GM18526 (cell line): ENCODE data around the gene LANCL3.

Source experiments
- POLR2A ChIP-seq: IDR thresholded peaks from 3 replicates; pipeline ENCODE4 v1.6.1; 2011; ENCODE audit not compliant: insufficient read length; ENCODE audit errors: extremely low read depth

LANCL3 gene

GRCh38 chrX:37638047-37638446 is 66.6 kb downstream of the LANCL3 start:
- no peak for TF ChIP-seq POLR2A

- TF ChIP-seq POLR2A, result no peak
Measured at GRCh38 chrX:37640142-37640541, 68.7 kb downstream of the LANCL3 start.

DNA sequence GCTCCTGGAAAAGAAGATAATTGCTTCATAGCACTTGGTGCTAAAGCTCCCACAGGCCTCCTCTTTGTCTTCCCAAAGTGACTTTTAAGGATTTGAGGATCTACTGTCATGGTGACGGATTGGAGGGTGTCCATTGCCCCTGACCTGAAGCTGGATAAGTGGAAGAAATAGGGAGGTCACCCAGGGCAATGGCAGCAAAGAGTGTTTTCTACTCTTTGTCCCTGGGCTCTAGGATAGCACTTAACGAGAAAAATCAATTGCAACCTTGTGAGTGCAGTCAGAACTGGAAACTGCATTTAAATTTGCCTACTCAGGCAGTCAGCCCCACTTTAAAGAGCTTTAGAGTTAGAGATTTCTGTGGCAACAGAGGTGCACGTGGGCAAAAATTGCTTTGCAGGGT is 70.4 kb downstream of the LANCL3 start:
- TF ChIP-seq POLR2A, result no peak

DNA sequence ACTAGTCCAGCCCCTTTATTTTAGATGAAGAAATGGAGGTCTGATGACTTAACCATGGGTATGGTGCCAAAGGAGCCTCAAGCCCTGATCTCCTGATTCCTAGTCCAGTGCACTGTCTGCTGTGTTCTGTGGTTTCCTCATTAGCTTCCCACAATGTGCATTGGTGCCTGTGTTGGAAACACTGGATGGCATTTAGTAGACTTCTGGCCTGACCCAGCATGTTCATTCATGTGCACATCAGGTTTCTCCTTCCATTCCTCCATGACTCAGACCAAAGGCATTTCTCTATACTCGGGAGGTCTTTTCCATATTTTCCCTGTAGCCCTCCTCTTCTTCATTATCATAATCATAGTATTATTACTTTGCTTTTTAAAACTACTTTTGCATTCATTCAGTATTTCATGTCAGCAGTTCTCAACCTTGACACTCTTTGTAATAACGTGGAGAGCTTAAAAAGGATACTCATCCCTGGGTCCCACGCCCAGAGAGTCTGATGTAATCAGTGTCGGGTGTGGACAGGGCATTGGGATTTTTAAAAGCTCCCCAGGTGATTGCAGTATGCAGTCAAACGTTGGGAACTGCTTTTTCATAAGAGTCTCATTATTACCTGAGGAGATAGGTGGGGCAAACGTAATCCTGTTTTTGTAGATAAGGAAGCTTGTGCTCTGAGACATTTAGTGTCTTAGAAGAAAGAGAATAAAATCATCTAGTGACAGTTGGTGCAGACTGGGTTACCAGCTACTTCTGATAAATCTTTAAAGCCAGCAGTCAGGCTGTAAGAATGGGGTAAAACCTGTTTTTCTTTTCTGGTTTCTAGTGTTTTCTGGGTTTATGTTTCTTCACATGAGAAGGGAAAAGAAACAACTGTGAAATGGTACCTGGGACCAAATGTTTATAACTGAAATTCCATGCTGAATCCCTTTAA is 73.2 kb downstream of the LANCL3 start:
- TF ChIP-seq POLR2A, result no peak

DNA sequence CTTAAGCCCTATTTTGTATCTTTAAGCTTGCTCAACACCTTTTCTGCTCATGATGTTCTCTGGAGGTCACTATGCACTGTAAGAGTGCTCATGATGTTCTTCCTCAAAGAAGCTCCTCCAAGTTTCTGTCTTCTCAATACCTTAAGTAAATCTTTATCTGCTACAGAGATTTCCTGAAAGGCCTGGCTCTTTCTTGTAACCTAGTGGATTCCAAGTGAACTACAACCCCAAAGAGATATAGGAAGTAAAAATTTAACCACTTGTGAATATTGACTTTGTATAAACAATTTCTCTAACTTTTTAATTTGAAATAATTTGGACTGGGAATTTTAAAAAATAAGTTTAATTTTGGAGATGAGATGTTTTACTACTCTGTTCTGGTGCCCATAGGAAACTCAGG is 74.8 kb downstream of the LANCL3 start:
- no peak for TF ChIP-seq POLR2A

DNA sequence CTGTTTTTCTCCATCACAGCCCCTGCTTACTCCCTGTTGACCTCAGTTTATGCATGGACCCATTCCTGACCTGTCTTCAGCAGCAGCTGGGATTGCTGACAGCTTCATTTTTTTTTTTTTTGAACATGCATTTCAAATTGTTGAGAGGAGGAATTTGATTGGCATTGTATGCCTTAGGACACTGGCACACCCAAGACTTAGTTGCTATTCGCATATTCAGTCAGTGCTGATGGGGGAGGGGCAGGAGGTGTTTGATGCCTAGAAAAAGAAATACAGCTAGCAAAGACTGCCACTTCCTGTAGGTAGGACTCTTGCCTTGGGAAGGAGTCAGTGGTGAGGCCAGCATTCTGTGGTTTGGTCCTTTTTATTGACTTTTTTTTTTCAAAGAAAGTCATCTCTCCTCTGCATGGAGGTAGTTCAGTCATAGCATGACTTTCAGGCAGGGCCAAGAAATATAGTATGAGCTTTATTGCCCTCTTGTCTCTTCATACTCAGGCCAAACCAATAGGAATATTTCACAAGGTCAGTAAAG is 80.5 kb downstream of the LANCL3 start:
- TF ChIP-seq POLR2A, result no peak

GRCh38 chrX:37652589-37653231 is 81.2 kb downstream of the LANCL3 start:
- no peak for TF ChIP-seq POLR2A

DNA sequence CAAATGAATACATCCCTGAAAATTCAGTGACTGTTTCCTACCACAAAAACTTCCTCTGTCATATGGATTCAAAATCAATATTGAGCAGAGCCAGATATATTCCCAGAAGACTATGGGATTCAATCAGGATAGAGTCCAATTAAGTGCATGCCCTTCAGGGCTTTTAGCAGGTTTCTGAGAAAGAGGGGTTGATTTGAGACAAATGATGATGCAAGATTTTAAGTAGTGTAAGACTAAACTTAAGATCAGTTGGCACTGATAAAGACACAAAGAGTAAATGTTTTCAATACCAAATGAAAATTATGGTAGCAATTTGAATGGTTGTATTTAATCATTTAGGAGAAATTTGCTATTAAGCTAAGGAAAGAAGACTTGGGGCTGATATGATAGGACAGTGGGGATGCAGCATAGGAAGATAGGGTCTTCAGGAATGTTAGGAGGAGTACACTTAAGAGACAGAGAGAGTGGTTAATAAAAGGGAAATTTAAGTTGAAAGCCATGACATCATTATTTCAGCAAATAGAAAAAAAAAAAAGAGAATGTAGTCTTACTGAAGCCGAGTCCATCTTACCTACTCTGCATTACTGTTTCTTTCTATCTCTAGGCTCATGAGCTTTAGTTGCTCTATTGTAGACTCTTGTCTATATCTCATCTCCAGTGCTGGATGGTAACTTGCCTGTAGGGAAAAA is 82.1 kb downstream of the LANCL3 start:
- TF ChIP-seq POLR2A, result no peak

- no peak for TF ChIP-seq POLR2A
Measured at GRCh38 chrX:37658343-37659030, 87.0 kb downstream of the LANCL3 start.

DNA sequence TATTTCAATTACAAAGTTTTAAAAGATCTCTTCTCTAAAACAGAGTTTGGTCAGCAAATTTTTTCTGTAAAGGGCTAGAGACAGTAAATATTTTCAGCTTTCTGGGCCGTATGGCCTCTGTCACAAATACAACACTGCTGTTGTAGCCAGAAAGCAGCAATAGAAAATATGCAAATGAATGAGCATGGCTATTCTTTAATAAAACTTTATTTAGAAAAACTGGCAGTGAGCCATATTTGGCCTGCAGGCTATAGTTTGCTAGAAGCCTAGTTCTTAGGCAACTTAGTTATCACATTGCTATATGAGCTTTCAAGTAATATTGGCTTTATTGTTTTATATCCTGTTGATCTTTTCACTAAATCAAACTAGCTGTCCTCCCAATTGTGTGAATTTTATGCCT is 87.6 kb downstream of the LANCL3 start:
- TF ChIP-seq POLR2A, result no peak

DNA sequence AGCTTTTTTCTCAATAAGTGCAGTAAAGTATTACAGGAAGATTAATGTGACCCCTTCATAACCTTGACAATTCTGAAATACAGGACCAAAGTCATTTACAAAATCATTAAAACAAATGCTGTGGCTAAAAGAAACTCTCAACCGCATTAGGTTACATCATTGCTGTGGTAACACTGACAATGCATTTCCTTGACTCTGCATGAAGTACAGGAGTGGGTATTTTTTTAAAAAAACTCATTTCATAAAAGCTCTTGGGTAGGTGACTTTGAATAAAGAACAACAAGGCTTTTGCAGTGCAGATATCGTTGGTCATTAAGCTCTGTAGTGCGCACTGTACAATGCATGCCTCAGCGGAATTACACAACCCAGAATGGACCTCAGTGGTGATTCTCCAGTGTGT is 90.7 kb downstream of the LANCL3 start:
- TF ChIP-seq POLR2A, result no peak

DNA sequence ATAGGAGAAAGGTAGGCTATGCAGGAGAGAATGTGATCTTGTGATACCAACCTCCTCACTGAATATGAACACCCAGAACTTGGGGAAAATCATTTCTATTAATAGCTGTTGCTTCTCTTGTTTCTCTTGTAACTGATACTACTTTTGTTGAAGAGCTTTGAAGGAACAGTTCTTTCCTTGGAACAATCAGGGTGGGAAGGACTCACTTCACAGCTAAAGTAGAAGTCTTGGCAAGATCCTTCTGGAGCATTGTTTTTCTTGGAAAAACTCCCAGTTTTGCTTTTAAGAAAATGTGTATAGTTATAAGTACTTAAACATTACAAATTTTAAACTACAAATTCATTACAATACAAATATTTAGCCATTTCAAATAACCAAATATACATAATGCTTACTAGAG is 95.1 kb downstream of the LANCL3 start:
- TF ChIP-seq POLR2A, result no peak

GRCh38 chrX:37667141-37667540 is 95.7 kb downstream of the LANCL3 start:
- TF ChIP-seq POLR2A, result no peak

DNA sequence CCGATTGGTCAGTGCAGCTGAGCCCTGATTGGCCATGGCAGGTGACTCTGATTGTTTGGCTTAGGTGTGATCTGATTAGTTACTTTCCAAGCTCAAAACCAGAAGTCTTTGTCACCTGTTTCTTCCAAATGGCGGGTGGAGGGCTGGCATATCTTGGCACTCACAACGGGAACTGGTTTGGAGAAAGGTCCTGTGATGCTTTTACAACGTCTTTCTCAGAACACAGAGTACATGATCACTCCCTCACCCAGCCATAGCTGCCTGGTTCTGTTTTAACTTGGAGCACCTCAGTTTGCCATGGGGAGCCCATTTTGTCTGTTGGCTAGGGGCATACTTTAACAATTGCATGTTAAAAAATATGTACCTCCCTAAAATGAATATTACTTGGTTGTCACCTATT is 101.1 kb downstream of the LANCL3 start:
- no peak for TF ChIP-seq POLR2A

DNA sequence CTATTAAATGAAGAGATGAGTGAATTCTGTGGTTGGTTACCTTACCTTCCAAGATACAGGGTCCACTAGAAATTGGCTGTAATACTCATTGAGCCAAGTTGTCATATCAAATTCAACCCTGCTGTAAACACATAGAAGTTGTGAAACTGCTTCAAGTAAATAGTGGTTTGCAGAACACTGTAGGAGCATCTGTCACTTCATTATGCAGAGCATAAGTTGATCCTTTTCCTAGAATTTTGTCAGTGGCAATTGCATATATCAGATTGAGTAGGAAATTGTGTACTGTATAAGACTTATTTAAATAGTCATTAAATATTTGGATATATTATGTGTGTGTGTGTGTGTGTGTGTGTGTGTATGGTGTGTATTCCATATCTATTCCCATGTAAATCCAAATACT is 105.3 kb downstream of the LANCL3 start:
- no peak for TF ChIP-seq POLR2A
